Prostate gland (tissue), 2 donors: ENCODE data around the gene ATG4D. TPM values are rescaled to one million over a fixed set of nuclear protein-coding genes. Genes with fewer than 3 reads are reported as not detected.

Source experiments
- DNase-seq: peaks from one replicate; pipeline ENCODE4 v3.0.0-alpha.2; 2019; ENCODE audit warnings: low spot score
- H3K27ac ChIP-seq, 2 donors: fragments of 200-600 bp; sonication (generic); 2 replicates each; pipeline ENCODE4 v1.5.1; 2017 to 2019
- H3K27me3 ChIP-seq: fragments of 200-600 bp; sonication (generic); replicated peaks from 2 replicates; pipeline ENCODE4 v1.5.1; 2019; ENCODE audit not compliant: insufficient read depth
- H3K36me3 ChIP-seq, 2 donors: fragments of 200-600 bp; sonication (generic); 1 replicate in 1 of 2; 2 replicates in 1 of 2; pipeline versions ENCODE4 v1.5.1 to v1.8.1; 2017 to 2019
- H3K4me1 ChIP-seq: fragments of 200-600 bp; sonication (generic); replicated peaks from 2 replicates; pipeline ENCODE4 v1.5.1; 2019
- H3K4me3 ChIP-seq, 2 donors: fragments of 200-600 bp; sonication (generic); 2 replicates each; pipeline ENCODE4 v1.5.1; 2017 to 2019
- H3K9me3 ChIP-seq: fragments of 200-600 bp; sonication (generic); 2 replicates; pipeline ENCODE4 v1.5.1; 2017
- CTCF ChIP-seq, 4 experiments: fragments of 200-600 bp in 2 of 4; fragments of 450-650 bp in 2 of 4; sonication (generic) in 2 of 4; IDR thresholded peaks; 1 replicate in 3 of 4; 2 replicates in 1 of 4; pipeline ENCODE4 v1.5.1; 2016 to 2019; ENCODE audit warnings: antibody characterized with exemption in 4 of 4, mild to moderate bottlenecking in 2 of 4, moderate library complexity in 2 of 4
- POLR2A ChIP-seq: fragments of 450-650 bp; IDR thresholded peaks from one replicate; pipeline ENCODE4 v1.6.1; 2016; ENCODE audit warnings: antibody characterized with exemption, mild to moderate bottlenecking
- WGBS: methylation state at CpG from one replicate; pipeline ENCODE4 v1.1.5; 2018; 5-methylcytosine and 5-hydroxymethylcytosine counted together
- intact Hi-C: fragments of 100-400 bp; cut with DNase I; formaldehyde crosslinking; loops from one replicate; pipeline ENCODE4 v1.14.2; 2022
- microRNA counts, 2 donors: library from miRNA; unstranded; fragments of <30 nt; microRNA quantifications; one replicate each; lab custom pipeline; 2016 to 2017
- microRNA-seq: library from miRNA; unstranded; fragments of <30 nt; microRNA quantifications from one replicate; pipeline ENCODE4, GENCODE V29; 2016
- small RNA-seq, 2 donors: library from RNA; depleted of rRNA; stranded (forward); fragments of <200 nt; gene quantifications; one replicate each; pipeline ENCODE3, GENCODE V24; 2016
- total RNA-seq, 2 donors: library from RNA; depleted of rRNA; stranded (reverse); fragments of >200 nt; gene quantifications; one replicate each; pipeline ENCODE4 v1.1.0, GENCODE V29; 2016

Gene ATG4D
- total RNA-seq, 2 donors from 2014 or later = 36.3 to 57.9 TPM

GRCh38 chr19:10602330-10603083 is 58.8 kb downstream of the ATG4D start:
- Histone ChIP-seq H3K9me3 (no peaks in the 10 kb centered on the region), H3K27me3 (no peaks in the 10 kb centered on the region), H3K27ac (peak overlapping the region; percentile 64 to 79), H3K4me3 (peak overlapping the region; percentile 91 to 93), H3K4me1 (peaks cover 2% of the 10 kb centered on the region), H3K36me3 (no peaks in the 10 kb centered on the region)
- peak; percentile 16 for TF ChIP-seq POLR2A
- no peak for TF ChIP-seq CTCF (IDR thresholded peaks at IDR 0.05)
- intact Hi-C loops = no loop called here
- WGBS = under 1% methylated on average over 68 of the region's 76 CpGs
- DNase-seq = peak; percentile 72

MicroRNAs encoded within 50 kb of the gene (microRNA counts, 767-probe panel; counts per million panel counts)
- 1,866 to 2,180 counts per million in 2 donors for microRNA hsa-miR-1238 (lab: Ali Mortazavi, UCI)

Small RNA genes within 50 kb of the gene (microRNA-seq; reads per million reads assigned to microRNA genes)
- gene MIR1238 = not detected

Small RNA genes within 50 kb of the gene (small RNA-seq; reads per million reads assigned to genes)
- gene MIR1238 = 0 reads per million in 2 donors
- gene RNU7-140P = 0 reads per million in 2 donors

Other genes starting within 250 kb of the ATG4D start
- 10 to 100 TPM in 1 of 2 donors, 1 to 10 TPM in 1; 5.0 to 12.3 TPM for gene ZGLP1, start 234.1 kb upstream of the ATG4D start, total RNA-seq
- 10 to 100 TPM; 20.9 to 29.9 TPM for gene FDX2, start 227.9 kb upstream of the ATG4D start, total RNA-seq
- gene RAVER1, start 210.4 kb upstream of the ATG4D start, total RNA-seq = 10 to 100 TPM; 50.2 to 53.2 TPM
- 1 to 10 TPM; 6.4 to 6.5 TPM for gene ICAM3, start 204.3 kb upstream of the ATG4D start, total RNA-seq
- 100 to 1,000 TPM in 1 of 2 donors, 10 to 100 TPM in 1; 90.8 to 161 TPM for gene TYK2, start 163.3 kb upstream of the ATG4D start, total RNA-seq
- 100 to 1,000 TPM; 135 to 159 TPM for gene CDC37, start 140.4 kb upstream of the ATG4D start, total RNA-seq
- 10 to 100 TPM; 14.5 to 15.1 TPM for gene PDE4A, start 123.4 kb upstream of the ATG4D start, total RNA-seq
- gene KEAP1, start 40.5 kb upstream of the ATG4D start, total RNA-seq = 10 to 100 TPM; 93.4 to 94.2 TPM
- 10 to 100 TPM in 1 of 2 donors, 1 to 10 TPM in 1; 3.4 to 17.0 TPM for gene S1PR5, start 26.5 kb upstream of the ATG4D start, total RNA-seq
- gene KRI1, start 22.1 kb downstream of the ATG4D start, total RNA-seq = 10 to 100 TPM; 23.6 to 23.8 TPM
- 1 to 10 TPM; 3.7 to 8.2 TPM for gene CDKN2D, start 25.1 kb downstream of the ATG4D start, total RNA-seq
- gene AP1M2, start 43.4 kb downstream of the ATG4D start, total RNA-seq = 10 to 100 TPM; 28.1 to 85.8 TPM
- 100 to 1,000 TPM in 1 of 2 donors, 10 to 100 TPM in 1; 91.1 to 402 TPM for gene SLC44A2, start 81.6 kb downstream of the ATG4D start, total RNA-seq
- gene ILF3, start 110.4 kb downstream of the ATG4D start, total RNA-seq = 100 to 1,000 TPM; 112 to 192 TPM
- gene QTRT1, start 157.5 kb downstream of the ATG4D start, total RNA-seq = 10 to 100 TPM; 45.0 to 49.0 TPM
- gene DNM2, start 174.2 kb downstream of the ATG4D start, total RNA-seq = 100 to 1,000 TPM; 137 to 279 TPM